Measurements from ENCODE around the gene DYNLT1.

- TF ChIP-seq CTCF (IDR thresholded peaks at IDR 0.05) (no peak), POLR2A (IDR thresholded peaks at IDR 0.05) (no peak), POLR2AphosphoS5 (IDR thresholded peaks at IDR 0.05) (no peak), EP300 (IDR thresholded peaks at IDR 0.05; ENCODE audit: low read depth) (no peak)
These were observed 5.5 kb downstream of the DYNLT1 start for GRCh38 chr6:158639056-158639455.
